ENCODE measurements around the gene CT55. TPM values are rescaled to one million over a fixed set of nuclear protein-coding genes. Genes with fewer than 3 reads are reported as not detected.

Gene CT55
- total and polyA plus RNA-seq, 2 of the 8 experiments (the other 6 are each of a cell fraction or from before 2014, with no cell fraction given): 0.15 TPM; not detected in 1

DNA sequence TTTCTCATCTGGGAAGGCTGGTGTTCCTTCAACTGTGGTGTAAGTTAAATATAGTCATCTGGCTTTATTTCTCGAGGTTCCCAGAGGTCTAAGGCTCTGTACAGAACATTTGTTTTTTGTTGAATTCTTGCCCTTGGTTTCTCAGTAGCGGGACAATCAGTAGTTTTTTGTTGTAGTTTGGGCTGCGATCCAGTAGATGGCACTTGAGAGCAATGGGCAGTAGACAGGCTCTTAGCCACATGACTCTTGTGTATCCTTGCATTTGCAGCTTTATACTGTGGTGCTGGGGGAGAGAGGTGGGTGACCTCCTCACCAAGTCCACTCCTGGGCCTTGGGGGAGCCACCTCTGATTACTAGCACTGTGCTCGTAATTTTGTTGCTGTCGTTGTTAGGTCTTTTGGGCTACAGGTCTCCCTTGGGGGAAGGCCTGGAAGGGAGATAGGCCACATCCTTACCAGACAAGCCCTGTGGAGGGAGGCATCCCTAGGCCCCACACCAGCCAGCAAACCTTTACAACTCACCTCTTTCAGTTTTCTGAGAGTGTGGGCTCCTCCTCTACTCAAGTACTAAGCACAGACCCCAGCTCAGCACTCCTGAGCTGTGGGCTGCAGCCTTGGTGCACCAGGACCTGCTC, 59.0 kb downstream of the CT55 start:
- Histone ChIP-seq H3K79me1 (ENCODE audit: low read depth, low read length) (no peaks in the 10 kb centered on the region), H2AK5ac (ENCODE audit: low read depth, low read length) (no peak overlapping the region), H2BK15ac (ENCODE audit: low read length) (no peak overlapping the region), H3K79me2 (ENCODE audit: control insufficient read depth in 1 of 2, insufficient read depth in 2 of 2, low read length in 2 of 2) (no peaks in the 10 kb centered on the region), H2AFZ (ENCODE audit: low read length) (0 out of 2 replicates have a peak overlapping the region, but pooled peaks have one; percentile 62), H3K56ac (replicated peaks; ENCODE audit: insufficient read length, low read depth, low read length) (no peak overlapping the region), H3K36me3 (ENCODE audit: control insufficient read depth in 2 of 4, insufficient read depth in 4 of 4, low read length in 3 of 4) (no peaks in the 10 kb centered on the region), H3K4ac (replicated peaks; ENCODE audit: insufficient read length, low read depth, low read length) (no peak overlapping the region), H4K20me1 (replicated peaks in 1 of 2; ENCODE audit: control insufficient read depth in 1 of 2, insufficient read depth in 2 of 2, low read length in 2 of 2) (no peaks in the 10 kb centered on the region), H2BK12ac (ENCODE audit: low read depth, low read length) (no peak overlapping the region), H3K4me1 (replicated peaks in 1 of 4; ENCODE audit: control insufficient read depth in 3 of 4, insufficient read depth in 4 of 4, low read length in 3 of 4) (no peaks in the 10 kb centered on the region), H3K14ac (ENCODE audit: insufficient read length) (no peak overlapping the region), H2BK120ac (replicated peaks; ENCODE audit: low read depth, low read length) (no peak overlapping the region), H4K5ac (ENCODE audit: insufficient read length, low read depth, low read length) (no peak overlapping the region), H3K27me3 (replicated peaks in 1 of 4; ENCODE audit: control insufficient read depth in 3 of 4, extremely low read depth in 1 of 4, insufficient read depth in 3 of 4, low read length in 3 of 4) (no peaks in the 10 kb centered on the region), H4K8ac (ENCODE audit: extremely low read depth, insufficient read depth, low read length) (no peak overlapping the region), H3K27ac (ENCODE audit: low read depth, low read length) (no peak overlapping the region), H4K91ac (replicated peaks; ENCODE audit: insufficient read length, low read length) (no peak overlapping the region), H2BK20ac (ENCODE audit: low read length) (no peak overlapping the region), H3K4me3 (ENCODE audit: extremely low read depth in 1 of 4, insufficient read depth in 2 of 4, low read depth in 3 of 4, low read length in 4 of 4) (no peak overlapping the region), H3K18ac (ENCODE audit: extremely low read depth, low read length) (no peak overlapping the region), H2BK5ac (ENCODE audit: low read depth, low read length) (no peak overlapping the region), H3K23ac (ENCODE audit: insufficient read length) (no peak overlapping the region), H3K9ac (replicated peaks in 1 of 4; ENCODE audit: extremely low read depth in 1 of 4, low read depth in 3 of 4, low read length in 3 of 4) (no peak overlapping the region), H3K9me3 (ENCODE audit: insufficient read depth in 2 of 2, low read depth in 1 of 2, low read length in 1 of 2) (no peaks in the 10 kb centered on the region), H3K4me2 (ENCODE audit: insufficient read depth in 1 of 2, low read depth in 2 of 2, low read length in 2 of 2) (no peak overlapping the region), H3K23me2 (ENCODE audit: low read depth, low read length) (no peaks in the 10 kb centered on the region)
- 23% methylated on average over 4 of the region's 5 CpGs; no CpG with 5 or more reads in 1 of the 2 experiments for WGBS, 2 experiments (ENCODE audit: extremely low coverage in 1 of 2, insufficient coverage in 1 of 2, insufficient read length in 1 of 2, insufficient replicate concordance in 2 of 2, low coverage in 1 of 2, low lambda C conversion rate in 2 of 2, missing lambda C conversion rate in 1 of 2)
- FAIRE-seq: peak; percentile 78
- CTCF ChIA-PET (ENCODE audit: partially characterized antibody): interaction anchor here (0.6 to 2.4 kb wide), 14 partner anchors 19 to 363 kb away, joined by 3 to 16 read pairs (median 4); no protein-coding TSS in a partner anchor
- no peak for TF ChIP-seq BCL11A (IDR thresholded peaks at IDR 0.05; ENCODE audit: low read depth in 2 of 2, low read length in 2 of 2)
- peak; percentile 59 to 71 for TF ChIP-seq RAD21 (IDR thresholded peaks at IDR 0.05 in 1 of 2, conservative IDR thresholded peaks at IDR 0.05 in 1 of 2; ENCODE audit: low read depth in 2 of 2, low read length in 2 of 2)
- TF ChIP-seq FOSL1 (IDR thresholded peaks at IDR 0.05; ENCODE audit: insufficient read depth, low read depth, low read length): no peak
- TF ChIP-seq, protein P1, sequence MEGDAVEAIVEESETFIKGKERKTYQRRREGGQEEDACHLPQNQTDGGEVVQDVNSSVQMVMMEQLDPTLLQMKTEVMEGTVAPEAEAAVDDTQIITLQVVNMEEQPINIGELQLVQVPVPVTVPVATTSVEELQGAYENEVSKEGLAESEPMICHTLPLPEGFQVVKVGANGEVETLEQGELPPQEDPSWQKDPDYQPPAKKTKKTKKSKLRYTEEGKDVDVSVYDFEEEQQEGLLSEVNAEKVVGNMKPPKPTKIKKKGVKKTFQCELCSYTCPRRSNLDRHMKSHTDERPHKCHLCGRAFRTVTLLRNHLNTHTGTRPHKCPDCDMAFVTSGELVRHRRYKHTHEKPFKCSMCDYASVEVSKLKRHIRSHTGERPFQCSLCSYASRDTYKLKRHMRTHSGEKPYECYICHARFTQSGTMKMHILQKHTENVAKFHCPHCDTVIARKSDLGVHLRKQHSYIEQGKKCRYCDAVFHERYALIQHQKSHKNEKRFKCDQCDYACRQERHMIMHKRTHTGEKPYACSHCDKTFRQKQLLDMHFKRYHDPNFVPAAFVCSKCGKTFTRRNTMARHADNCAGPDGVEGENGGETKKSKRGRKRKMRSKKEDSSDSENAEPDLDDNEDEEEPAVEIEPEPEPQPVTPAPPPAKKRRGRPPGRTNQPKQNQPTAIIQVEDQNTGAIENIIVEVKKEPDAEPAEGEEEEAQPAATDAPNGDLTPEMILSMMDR (IDR thresholded peaks at IDR 0.05; ENCODE audit: control extremely low read depth in 1 of 3, insufficient read depth in 1 of 3, low read depth in 1 of 3, low read length in 3 of 3): peak in 2 of 3 experiments; percentile 60 to 73; a peak in 3 of 4 replicates
- DNase-seq (ENCODE audit: low read depth in 1 of 2, low spot score in 2 of 2): peak in 1 of 2 experiments; percentile 58
- POLR2A ChIA-PET (ENCODE audit: partially characterized antibody): interaction anchor here (1.0 kb wide), 1 partner anchor 16 kb away, joined by 4 read pairs; no protein-coding TSS in a partner anchor
